ENCODE data around the gene NFS1.

The NFS1 gene

DNA sequence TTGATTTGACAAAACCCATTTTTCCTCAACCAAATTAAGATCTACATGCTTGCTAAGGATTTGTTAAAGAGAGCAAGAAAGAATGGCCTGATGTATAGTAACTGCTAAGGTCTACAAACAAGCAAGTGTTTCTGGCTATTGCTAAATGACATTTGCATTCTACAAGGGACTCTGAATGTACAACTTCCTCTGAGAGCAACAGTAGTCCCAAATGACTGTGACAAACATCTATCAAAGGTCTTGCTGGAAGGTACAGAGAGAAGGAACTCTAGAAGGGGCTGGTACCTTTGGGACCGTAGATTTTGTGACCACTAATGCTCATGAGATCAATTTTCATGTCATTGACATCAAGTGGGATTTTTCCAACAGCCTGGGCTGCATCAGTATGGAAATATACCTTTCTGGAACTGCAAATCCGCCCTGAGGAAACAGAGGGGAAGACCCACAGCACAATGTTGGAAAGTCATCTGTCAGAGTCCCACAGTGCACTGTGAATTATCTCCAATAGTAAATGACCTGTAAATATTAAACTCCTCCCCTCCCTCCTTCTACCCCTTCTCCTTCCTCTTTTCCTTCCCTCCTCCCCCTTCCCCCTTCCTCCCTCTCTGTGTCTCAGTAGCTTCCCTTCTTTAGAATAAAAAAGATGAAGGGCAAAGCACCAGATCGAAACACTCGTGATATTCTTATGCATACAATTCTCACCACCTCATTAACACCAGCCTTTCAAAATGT, 18.5 kb downstream of the NFS1 start:
- DNase-seq (ENCODE audit: low read depth in 2 of 2), result no peak
- no peak overlapping the region for H3K4me3 ChIP-seq (replicated peaks in 1 of 2; ENCODE audit: low read depth in 2 of 2, low read length in 2 of 2)
- TF ChIP-seq, protein P1, sequence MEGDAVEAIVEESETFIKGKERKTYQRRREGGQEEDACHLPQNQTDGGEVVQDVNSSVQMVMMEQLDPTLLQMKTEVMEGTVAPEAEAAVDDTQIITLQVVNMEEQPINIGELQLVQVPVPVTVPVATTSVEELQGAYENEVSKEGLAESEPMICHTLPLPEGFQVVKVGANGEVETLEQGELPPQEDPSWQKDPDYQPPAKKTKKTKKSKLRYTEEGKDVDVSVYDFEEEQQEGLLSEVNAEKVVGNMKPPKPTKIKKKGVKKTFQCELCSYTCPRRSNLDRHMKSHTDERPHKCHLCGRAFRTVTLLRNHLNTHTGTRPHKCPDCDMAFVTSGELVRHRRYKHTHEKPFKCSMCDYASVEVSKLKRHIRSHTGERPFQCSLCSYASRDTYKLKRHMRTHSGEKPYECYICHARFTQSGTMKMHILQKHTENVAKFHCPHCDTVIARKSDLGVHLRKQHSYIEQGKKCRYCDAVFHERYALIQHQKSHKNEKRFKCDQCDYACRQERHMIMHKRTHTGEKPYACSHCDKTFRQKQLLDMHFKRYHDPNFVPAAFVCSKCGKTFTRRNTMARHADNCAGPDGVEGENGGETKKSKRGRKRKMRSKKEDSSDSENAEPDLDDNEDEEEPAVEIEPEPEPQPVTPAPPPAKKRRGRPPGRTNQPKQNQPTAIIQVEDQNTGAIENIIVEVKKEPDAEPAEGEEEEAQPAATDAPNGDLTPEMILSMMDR (IDR thresholded peaks at IDR 0.05; ENCODE audit: low read depth, low read length), result no peak

DNA sequence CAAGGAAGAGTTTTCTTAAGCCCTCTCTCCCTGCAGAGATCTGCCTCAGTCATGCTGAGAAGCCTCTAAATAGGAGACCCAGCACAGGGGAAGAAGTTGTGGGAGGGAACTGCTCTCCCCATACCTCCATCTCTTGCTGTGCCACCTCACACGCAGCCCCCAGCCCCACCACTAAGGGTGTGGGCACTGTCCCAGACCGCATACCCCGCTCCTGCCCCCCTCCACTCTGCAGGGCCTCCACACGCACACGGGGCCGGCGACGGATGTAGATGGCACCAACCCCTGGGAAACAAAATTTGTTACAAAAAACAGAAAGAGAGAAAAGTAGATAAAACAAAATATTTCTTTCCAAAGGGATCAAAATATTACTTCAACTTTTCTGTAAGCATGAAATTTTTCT, 24.2 kb downstream of the NFS1 start:
- no peak for DNase-seq (ENCODE audit: low read depth in 2 of 2)
- TF ChIP-seq, protein P1 (IDR thresholded peaks at IDR 0.05; ENCODE audit: low read depth, low read length), result no peak

DNA sequence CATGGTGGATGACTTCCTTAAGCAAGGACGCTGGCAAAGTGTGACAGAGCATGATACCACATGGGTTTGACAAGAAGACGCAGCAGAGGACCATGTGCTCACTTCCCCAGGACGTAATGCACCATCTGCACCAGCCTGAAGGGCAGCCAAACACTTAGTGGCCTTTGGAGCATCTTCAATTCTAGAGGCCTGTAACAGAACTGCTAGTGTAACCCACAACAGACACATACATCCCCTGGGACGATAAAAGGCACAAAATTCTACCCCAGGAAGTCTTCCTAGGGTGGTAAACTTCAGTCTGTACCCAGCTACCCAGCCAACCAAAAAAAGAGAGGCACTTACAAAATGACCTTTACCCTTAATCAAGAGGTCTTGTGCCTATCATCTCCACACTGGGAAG, 25.3 kb downstream of the NFS1 start:
- H3K4me3 ChIP-seq (replicated peaks in 1 of 2; ENCODE audit: low read depth in 2 of 2, low read length in 2 of 2), result no peak overlapping the region
- TF ChIP-seq, protein P1 (IDR thresholded peaks at IDR 0.05; ENCODE audit: low read depth, low read length), result no peak
- DNase-seq (ENCODE audit: low read depth in 2 of 2), result no peak

More for the DNA sequence above, 24.2 kb downstream of the NFS1 start:
- H3K4me3 ChIP-seq (replicated peaks in 1 of 2; ENCODE audit: low read depth in 2 of 2, low read length in 2 of 2), result no peak overlapping the region

DNA sequence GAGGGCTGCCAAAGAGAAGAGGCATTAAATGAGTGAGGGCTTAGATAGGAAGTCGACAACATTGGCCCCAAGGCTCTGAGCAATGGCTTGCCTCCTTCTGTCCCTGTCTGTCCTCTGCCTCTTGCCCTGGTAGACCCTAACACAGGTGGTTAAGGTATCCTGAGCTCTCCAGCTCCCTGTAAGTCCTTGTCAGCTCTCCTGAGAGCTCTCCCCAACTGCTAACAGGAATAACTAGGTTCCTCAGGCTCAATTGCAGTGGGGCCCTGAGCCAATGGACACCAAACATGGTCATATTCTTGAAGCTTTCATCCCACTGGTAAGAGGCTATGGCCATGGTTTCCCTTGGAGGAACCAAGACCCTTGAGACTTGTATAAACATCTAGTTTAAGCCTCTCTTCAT, 29.5 kb downstream of the NFS1 start:
- no peak overlapping the region for H3K4me3 ChIP-seq (replicated peaks in 1 of 2; ENCODE audit: low read depth in 2 of 2, low read length in 2 of 2)
- TF ChIP-seq, protein P1 (IDR thresholded peaks at IDR 0.05; ENCODE audit: low read depth, low read length), result no peak
- no peak for DNase-seq (ENCODE audit: low read depth in 2 of 2)

DNA sequence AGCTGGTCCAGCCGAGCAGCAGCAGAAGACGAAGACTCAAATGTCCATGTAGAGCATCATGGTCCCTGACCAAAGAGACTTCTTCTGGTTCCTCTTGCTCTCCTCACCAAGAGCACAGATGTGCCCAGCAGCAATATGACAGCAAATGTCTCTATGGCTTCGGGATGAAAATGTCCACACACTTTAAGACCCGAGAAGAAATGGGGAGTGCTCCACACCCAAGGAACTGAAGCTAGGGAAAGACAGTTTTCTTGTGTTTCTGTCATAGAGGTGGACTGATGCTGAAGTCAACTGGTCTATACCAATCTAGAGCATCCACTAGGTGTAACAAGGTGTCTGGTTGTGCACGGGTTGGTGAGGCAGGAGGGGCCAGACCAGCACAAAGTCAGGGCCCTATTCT, 29.9 kb downstream of the NFS1 start:
- DNase-seq (ENCODE audit: low read depth in 2 of 2), result no peak
- H3K4me3 ChIP-seq (replicated peaks in 1 of 2; ENCODE audit: low read depth in 2 of 2, low read length in 2 of 2), result no peak overlapping the region
- TF ChIP-seq, protein P1 (IDR thresholded peaks at IDR 0.05; ENCODE audit: low read depth, low read length), result no peak

DNA sequence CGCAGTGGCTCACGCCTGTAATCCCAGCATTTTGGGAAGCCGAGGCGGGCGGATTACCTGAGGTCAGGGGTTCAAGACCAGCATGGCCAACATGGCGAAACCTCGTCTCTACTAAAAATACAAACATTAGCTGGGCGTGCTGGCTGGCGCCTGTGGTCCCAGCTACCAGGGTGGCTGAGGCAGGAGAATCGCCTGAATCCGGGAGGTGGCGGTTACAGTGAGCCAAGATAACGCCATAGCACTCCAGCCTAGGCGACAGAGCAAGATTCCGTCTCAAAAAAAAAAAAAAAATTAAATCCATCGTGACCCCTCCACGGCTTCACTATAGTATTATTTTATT, 33.2 kb downstream of the NFS1 start:
- no peak overlapping the region for H3K4me3 ChIP-seq (replicated peaks in 1 of 2; ENCODE audit: low read depth in 2 of 2, low read length in 2 of 2)
- TF ChIP-seq, protein P1 (IDR thresholded peaks at IDR 0.05; ENCODE audit: low read depth, low read length), result no peak
- no peak for DNase-seq (ENCODE audit: low read depth in 2 of 2)
